ENCODE results near the gene ENPP6.

DNA sequence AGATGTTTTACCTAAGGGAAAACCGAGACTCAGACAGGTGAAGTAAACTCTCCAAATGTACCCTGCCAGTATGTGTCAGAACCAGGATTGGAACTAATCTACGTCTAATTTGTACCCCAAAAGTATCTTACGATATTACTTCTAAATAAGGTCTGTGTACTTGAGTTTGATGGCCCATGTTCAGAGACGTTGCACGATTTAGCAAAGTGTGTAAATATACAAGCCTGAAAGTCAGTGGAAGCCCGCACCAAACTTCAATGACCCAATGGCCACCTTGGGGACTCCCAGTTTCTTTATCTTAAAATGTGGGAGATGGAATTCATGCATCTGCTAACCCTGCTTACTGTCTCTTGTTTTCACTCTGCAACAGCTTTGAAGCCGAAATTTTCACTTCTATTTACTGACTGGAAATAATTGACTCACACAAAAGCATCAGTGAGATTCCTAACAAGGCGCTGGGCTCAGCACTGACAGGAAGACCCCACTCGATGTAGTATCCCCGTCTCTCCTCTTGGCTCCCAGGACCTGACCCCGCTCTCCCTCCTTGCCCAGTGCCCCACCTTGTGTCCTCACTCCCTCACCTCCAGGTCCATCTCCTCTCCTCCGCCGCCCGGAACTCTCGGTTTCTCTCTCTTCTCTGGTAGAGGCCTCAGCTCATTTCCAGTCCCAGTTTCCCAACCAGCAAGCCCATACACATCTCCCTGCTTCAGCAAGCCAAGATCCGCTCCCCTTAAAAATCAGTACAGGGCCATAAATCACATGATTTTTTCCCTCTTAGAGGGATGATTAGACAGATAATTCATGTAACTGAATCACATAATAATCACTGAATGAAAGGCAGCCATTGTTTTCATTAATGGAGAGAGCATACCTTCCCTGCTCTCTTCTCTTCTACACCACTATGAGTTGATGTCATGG is 42.8 kb downstream of the ENPP6 start:
- TF ChIP-seq, protein P1, sequence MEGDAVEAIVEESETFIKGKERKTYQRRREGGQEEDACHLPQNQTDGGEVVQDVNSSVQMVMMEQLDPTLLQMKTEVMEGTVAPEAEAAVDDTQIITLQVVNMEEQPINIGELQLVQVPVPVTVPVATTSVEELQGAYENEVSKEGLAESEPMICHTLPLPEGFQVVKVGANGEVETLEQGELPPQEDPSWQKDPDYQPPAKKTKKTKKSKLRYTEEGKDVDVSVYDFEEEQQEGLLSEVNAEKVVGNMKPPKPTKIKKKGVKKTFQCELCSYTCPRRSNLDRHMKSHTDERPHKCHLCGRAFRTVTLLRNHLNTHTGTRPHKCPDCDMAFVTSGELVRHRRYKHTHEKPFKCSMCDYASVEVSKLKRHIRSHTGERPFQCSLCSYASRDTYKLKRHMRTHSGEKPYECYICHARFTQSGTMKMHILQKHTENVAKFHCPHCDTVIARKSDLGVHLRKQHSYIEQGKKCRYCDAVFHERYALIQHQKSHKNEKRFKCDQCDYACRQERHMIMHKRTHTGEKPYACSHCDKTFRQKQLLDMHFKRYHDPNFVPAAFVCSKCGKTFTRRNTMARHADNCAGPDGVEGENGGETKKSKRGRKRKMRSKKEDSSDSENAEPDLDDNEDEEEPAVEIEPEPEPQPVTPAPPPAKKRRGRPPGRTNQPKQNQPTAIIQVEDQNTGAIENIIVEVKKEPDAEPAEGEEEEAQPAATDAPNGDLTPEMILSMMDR (IDR thresholded peaks at IDR 0.05; ENCODE audit: low read depth, low read length, missing input control), result no peak
- TF ChIP-seq, protein P2, sequence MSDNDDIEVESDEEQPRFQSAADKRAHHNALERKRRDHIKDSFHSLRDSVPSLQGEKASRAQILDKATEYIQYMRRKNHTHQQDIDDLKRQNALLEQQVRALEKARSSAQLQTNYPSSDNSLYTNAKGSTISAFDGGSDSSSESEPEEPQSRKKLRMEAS (IDR thresholded peaks at IDR 0.05), result no peak
- TF ChIP-seq SP1 (IDR thresholded peaks at IDR 0.05) (no peak), EGR1 (IDR thresholded peaks at IDR 0.05; ENCODE audit: low read depth in 2 of 2) (no peak), RAD21 (IDR thresholded peaks at IDR 0.05) (no peak)
